Panc1 (cell line): ENCODE measurements around the gene CDH26. TPM values are rescaled to one million over a fixed set of nuclear protein-coding genes. Genes with fewer than 3 reads are reported as not detected.

Source experiments
- ATAC-seq: fragments of 200-7000 bp; cut with Tn5 transposase; 2 replicates; pipeline ENCODE4 v1.9.1; 2020; ENCODE audit warnings: mild to moderate bottlenecking, moderate library complexity
- BruUV-seq: library from RNA; stranded (reverse); fragments of 400-500 nt; replicated peaks from 2 replicates; lab custom pipeline; 2021; lab: Mats Ljungman, UMichigan
- CTCF ChIA-PET: fragments of 300-600 bp; sonication (Branson Sonifier 250); formaldehyde crosslinking; loops from one replicate; lab custom pipeline; 2022; ENCODE audit warnings: antibody characterized with exemption; lab: Charles Lee
- POLR2A ChIA-PET: fragments of 300-600 bp; sonication (Branson Sonifier 250); formaldehyde crosslinking; loops from one replicate; lab custom pipeline; 2022; ENCODE audit warnings: antibody characterized with exemption; lab: Charles Lee
- DNase-seq: peaks from one replicate; pipeline ENCODE4 v3.0.0-alpha.2; 2010; ENCODE audit warnings: low read depth, low spot score
- H3K27ac ChIP-seq: 2 replicates; pipeline ENCODE4 v1.5.1; 2011; ENCODE audit warnings: mild to moderate bottlenecking, low read length, inconsistent platforms
- H3K27me3 ChIP-seq: fragments of 200-500 bp; sonication (Bioruptor generic); 2 replicates; pipeline ENCODE4 v1.6.0; 2014; ENCODE audit warnings: low read length, inconsistent platforms; ENCODE audit not compliant: control insufficient read depth, insufficient read depth
- H3K36me3 ChIP-seq: fragments of 200-500 bp; sonication (Bioruptor generic); 2 replicates; pipeline ENCODE4 v1.5.1; 2014; ENCODE audit warnings: inconsistent platforms, mild to moderate bottlenecking, low read length, moderate library complexity; ENCODE audit not compliant: control insufficient read depth, insufficient read depth
- H3K4me1 ChIP-seq: 2 replicates; pipeline ENCODE4 v1.5.1; 2011; ENCODE audit warnings: inconsistent platforms, mild to moderate bottlenecking, low read length, moderate library complexity; ENCODE audit not compliant: control insufficient read depth, insufficient read depth
- H3K4me3 ChIP-seq, 2 experiments: 2 replicates each; pipeline ENCODE4 v1.5.1; 2011 to 2012; ENCODE audit warnings: low read depth in 2 of 2, low read length in 2 of 2, mild to moderate bottlenecking in 2 of 2, inconsistent platforms in 1 of 2, moderate library complexity in 1 of 2
- H3K9me3 ChIP-seq: fragments of 200-500 bp; sonication (Bioruptor generic); 2 replicates; pipeline ENCODE4 v1.5.1; 2014; ENCODE audit warnings: low read depth, mild to moderate bottlenecking, inconsistent platforms, low read length, moderate library complexity; ENCODE audit not compliant: control insufficient read depth, insufficient read depth
- CTCF ChIP-seq: fragments of 450-650 bp; IDR thresholded peaks from 2 replicates; pipeline ENCODE4 v1.5.1; 2017; ENCODE audit warnings: mild to moderate bottlenecking
- POLR2AphosphoS5 ChIP-seq: IDR thresholded peaks from 2 replicates; pipeline ENCODE4 v1.6.1; 2012; ENCODE audit warnings: mild to moderate bottlenecking, low read depth, low read length, moderate library complexity
- SIN3A ChIP-seq: IDR thresholded peaks from 2 replicates; pipeline ENCODE4 v1.6.1; 2012; ENCODE audit warnings: low read depth, mild to moderate bottlenecking, low read length, moderate library complexity, borderline replicate concordance; ENCODE audit not compliant: insufficient read depth
- TCF7L2 ChIP-seq: IDR thresholded peaks from 2 replicates; pipeline ENCODE4 v1.6.1; 2011; ENCODE audit warnings: mild to moderate bottlenecking, low read depth, low read length, inconsistent platforms
- in situ Hi-C: cut with HindIII; loops from 2 replicates; pipeline ENCODE4 v1.10.0; 2016; ENCODE audit warnings: low sequenced_read_pairs, low pct_unique_long_range_greater_than_20kb
- intact Hi-C: fragments of 100-400 bp; cut with micrococcal nuclease; formaldehyde crosslinking; loops from one replicate; pipeline ENCODE4 v1.10.0; 2022; ENCODE audit not compliant: unreplicated experiment
- total RNA-seq: library from RNA; stranded (reverse); gene quantifications from one replicate; pipeline ENCODE4 v1.2.1, GENCODE V29; 2021; ENCODE audit not compliant: unreplicated experiment
- TF ChIP-seq, protein P1 (sequence below), 2 experiments: IDR thresholded peaks; 2 replicates each; pipeline ENCODE4 v1.6.1; 2011 to 2012; ENCODE audit warnings: low read depth in 2 of 2, control low read depth in 1 of 2, low read length in 1 of 2, mild to moderate bottlenecking in 1 of 2, moderate library complexity in 1 of 2; ENCODE audit not compliant: insufficient read depth in 1 of 2

The CDH26 gene
- total RNA-seq, 1 experiment from 2014 or later = 0.46 TPM

DNA sequence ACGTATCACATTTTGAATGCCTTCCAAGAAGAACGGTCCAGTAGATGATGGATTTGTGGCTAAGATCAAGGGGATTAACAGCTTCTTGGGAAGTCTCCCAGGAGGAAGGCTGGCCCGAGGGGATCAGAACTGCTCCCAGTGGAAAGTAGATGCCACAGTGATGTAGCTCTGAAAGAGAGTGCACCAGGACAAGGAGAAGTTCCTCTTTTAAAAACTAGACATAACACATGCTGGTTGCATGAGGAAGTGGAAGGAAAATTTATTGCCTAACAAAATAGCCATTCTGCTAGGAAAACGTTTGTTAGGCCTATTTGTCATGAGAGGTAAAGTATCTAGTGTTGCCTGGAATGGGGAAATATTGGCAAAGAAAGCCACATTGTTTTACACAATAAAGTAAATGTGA lies 87.8 kb downstream of the CDH26 start:
- no peak overlapping the region for H3K27ac ChIP-seq
- in situ Hi-C loops = no loop called here
- H3K27me3 ChIP-seq = no peaks in the 10 kb centered on the region
- ChIA-PET CTCF (interaction anchor here (1.1 kb wide), 1 partner anchor 12 kb away, joined by 3 read pairs; no protein-coding TSS in a partner anchor), POLR2A (no interaction called here)
- TF ChIP-seq TCF7L2 (no peak), CTCF (no peak), SIN3A (no peak), POLR2AphosphoS5 (no peak)
- TF ChIP-seq, protein P1, sequence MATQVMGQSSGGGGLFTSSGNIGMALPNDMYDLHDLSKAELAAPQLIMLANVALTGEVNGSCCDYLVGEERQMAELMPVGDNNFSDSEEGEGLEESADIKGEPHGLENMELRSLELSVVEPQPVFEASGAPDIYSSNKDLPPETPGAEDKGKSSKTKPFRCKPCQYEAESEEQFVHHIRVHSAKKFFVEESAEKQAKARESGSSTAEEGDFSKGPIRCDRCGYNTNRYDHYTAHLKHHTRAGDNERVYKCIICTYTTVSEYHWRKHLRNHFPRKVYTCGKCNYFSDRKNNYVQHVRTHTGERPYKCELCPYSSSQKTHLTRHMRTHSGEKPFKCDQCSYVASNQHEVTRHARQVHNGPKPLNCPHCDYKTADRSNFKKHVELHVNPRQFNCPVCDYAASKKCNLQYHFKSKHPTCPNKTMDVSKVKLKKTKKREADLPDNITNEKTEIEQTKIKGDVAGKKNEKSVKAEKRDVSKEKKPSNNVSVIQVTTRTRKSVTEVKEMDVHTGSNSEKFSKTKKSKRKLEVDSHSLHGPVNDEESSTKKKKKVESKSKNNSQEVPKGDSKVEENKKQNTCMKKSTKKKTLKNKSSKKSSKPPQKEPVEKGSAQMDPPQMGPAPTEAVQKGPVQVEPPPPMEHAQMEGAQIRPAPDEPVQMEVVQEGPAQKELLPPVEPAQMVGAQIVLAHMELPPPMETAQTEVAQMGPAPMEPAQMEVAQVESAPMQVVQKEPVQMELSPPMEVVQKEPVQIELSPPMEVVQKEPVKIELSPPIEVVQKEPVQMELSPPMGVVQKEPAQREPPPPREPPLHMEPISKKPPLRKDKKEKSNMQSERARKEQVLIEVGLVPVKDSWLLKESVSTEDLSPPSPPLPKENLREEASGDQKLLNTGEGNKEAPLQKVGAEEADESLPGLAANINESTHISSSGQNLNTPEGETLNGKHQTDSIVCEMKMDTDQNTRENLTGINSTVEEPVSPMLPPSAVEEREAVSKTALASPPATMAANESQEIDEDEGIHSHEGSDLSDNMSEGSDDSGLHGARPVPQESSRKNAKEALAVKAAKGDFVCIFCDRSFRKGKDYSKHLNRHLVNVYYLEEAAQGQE (IDR thresholded peaks at IDR 0.05; ENCODE audit: insufficient read depth in 1 of 2, low read depth in 2 of 2, low read length in 1 of 2) = no peak
- no peaks in the 10 kb centered on the region for H3K4me1 ChIP-seq
- ATAC-seq = no peak
- intact Hi-C loops = no loop called here
- no peaks in the 10 kb centered on the region for H3K36me3 ChIP-seq
- H3K9me3 ChIP-seq = no peaks in the 10 kb centered on the region
- BruUV-seq = no TSS peak
- no peak for DNase-seq
- no peak overlapping the region for H3K4me3 ChIP-seq

DNA sequence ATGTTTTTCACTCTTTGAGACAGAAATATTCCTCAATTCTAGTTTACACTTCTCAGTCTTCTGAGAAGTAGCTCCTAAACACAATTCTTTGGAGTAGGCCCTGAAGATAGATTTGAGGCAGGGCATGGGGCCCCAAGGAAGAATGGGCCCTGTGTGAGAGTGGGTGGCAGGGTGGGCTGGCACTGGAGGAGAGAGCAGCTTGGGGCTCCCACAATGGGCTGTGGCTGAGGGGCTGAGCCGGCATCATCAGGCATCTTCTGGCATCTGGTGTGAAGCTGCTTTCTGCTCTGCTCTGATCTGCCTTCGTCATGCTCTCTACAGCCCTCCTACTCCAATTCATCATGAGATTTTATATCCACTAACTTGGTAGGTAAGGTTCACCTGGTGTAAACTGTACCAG lies 88.2 kb downstream of the CDH26 start:
- Histone ChIP-seq H3K27me3 (no peaks in the 10 kb centered on the region), H3K9me3 (no peaks in the 10 kb centered on the region), H3K4me3 (no peak overlapping the region), H3K27ac (no peak overlapping the region), H3K4me1 (no peaks in the 10 kb centered on the region), H3K36me3 (no peaks in the 10 kb centered on the region)
- TF ChIP-seq, protein P1 (IDR thresholded peaks at IDR 0.05; ENCODE audit: insufficient read depth in 1 of 2, low read depth in 2 of 2, low read length in 1 of 2) = no peak
- TF ChIP-seq POLR2AphosphoS5 = no peak
- no peak for TF ChIP-seq SIN3A
- no peak for TF ChIP-seq CTCF
- no peak for TF ChIP-seq TCF7L2
- in situ Hi-C loops (no loop called here), intact Hi-C loops (no loop called here)
- ATAC-seq (no peak), DNase-seq (no peak)
- no TSS peak for BruUV-seq
- POLR2A ChIA-PET = no interaction called here
- CTCF ChIA-PET = interaction anchor here (1.1 kb wide), 1 partner anchor 11 kb away, joined by 3 read pairs; no protein-coding TSS in a partner anchor
